SK-N-SH treated with all-trans-retinoic acid at 6 μM for 48 hours (cell line): ENCODE data around the gene SLC22A2.
"Not testable (repeated sequence)": the region's sequence is repeated elsewhere in the genome, so short reads cannot be mapped to it uniquely, and the experiment has no call there.

Experiments used
- ATAC-seq: fragments of 200-7000 bp; cut with Tn5 transposase; 3 replicates; pipeline ENCODE4 v1.9.1; 2020; ENCODE audit warnings: mild to moderate bottlenecking, moderate library complexity
- ARNTL ChIP-seq: fragments of 450-650 bp; formaldehyde crosslinking; IDR thresholded peaks from 2 replicates; pipeline ENCODE4 v1.5.0; 2020; ENCODE audit warnings: low read depth, mild to moderate bottlenecking, moderate library complexity, borderline replicate concordance
- BACH2 ChIP-seq: fragments of 250-450 bp; sonication (Bioruptor Pico); IDR thresholded peaks from 2 replicates; pipeline ENCODE4 v1.9.0; 2021; ENCODE audit warnings: mild to moderate bottlenecking, borderline replicate concordance
- CREB5 ChIP-seq: fragments of 250-450 bp; sonication (Bioruptor Pico); IDR thresholded peaks from 2 replicates; pipeline ENCODE4 v1.5.1; 2020; ENCODE audit warnings: low read depth, mild to moderate bottlenecking, moderate library complexity
- CSDC2 ChIP-seq: fragments of 250-450 bp; sonication (Bioruptor Pico); IDR thresholded peaks from 2 replicates; pipeline ENCODE4 v1.5.0; 2020; ENCODE audit warnings: mild to moderate bottlenecking, moderate library complexity
- CSRNP3 ChIP-seq: fragments of 250-450 bp; sonication (Bioruptor Pico); IDR thresholded peaks from 2 replicates; pipeline ENCODE4 v1.5.1; 2021; ENCODE audit warnings: mild to moderate bottlenecking, moderate library complexity
- GLIS3 ChIP-seq: fragments of 250-450 bp; sonication (Bioruptor Pico); IDR thresholded peaks from 2 replicates; pipeline ENCODE4 v1.5.0; 2020; ENCODE audit warnings: mild to moderate bottlenecking, moderate library complexity
- ISL1 ChIP-seq: fragments of 250-450 bp; sonication (Bioruptor Pico); IDR thresholded peaks from 2 replicates; pipeline ENCODE4 v2.1.2; 2022; ENCODE audit warnings: mild to moderate bottlenecking, moderate library complexity
- OSR1 ChIP-seq: fragments of 250-450 bp; sonication (Bioruptor Pico); IDR thresholded peaks from 2 replicates; pipeline ENCODE4 v1.8.0; 2022; ENCODE audit warnings: moderate library complexity, mild to moderate bottlenecking, inconsistent platforms
- POU6F1 ChIP-seq: fragments of 250-450 bp; sonication (Bioruptor Pico); IDR thresholded peaks from 2 replicates; pipeline ENCODE4 v1.8.0; 2021; ENCODE audit warnings: low read depth, mild to moderate bottlenecking, moderate library complexity, borderline replicate concordance
- PPARA ChIP-seq: fragments of 250-450 bp; sonication (Bioruptor Pico); IDR thresholded peaks from 2 replicates; pipeline ENCODE4 v1.5.0; 2020; ENCODE audit warnings: mild to moderate bottlenecking, borderline replicate concordance
- SNAI2 ChIP-seq: fragments of 250-450 bp; sonication (Bioruptor Pico); IDR thresholded peaks from 2 replicates; pipeline ENCODE4 v1.5.0; 2020; ENCODE audit warnings: mild to moderate bottlenecking, moderate library complexity
- TCF4 ChIP-seq: fragments of 250-450 bp; sonication (Bioruptor Pico); IDR thresholded peaks from 2 replicates; pipeline ENCODE4 v1.8.0; 2021; ENCODE audit warnings: mild to moderate bottlenecking, moderate library complexity, borderline replicate concordance
- TOX ChIP-seq: fragments of 250-450 bp; sonication (Bioruptor Pico); IDR thresholded peaks from 2 replicates; pipeline ENCODE4 v1.8.0; 2021; ENCODE audit warnings: mild to moderate bottlenecking, moderate library complexity, borderline replicate concordance
- TSHZ2 ChIP-seq: fragments of 250-450 bp; sonication (Bioruptor Pico); IDR thresholded peaks from 2 replicates; pipeline ENCODE4 v1.5.0; 2020; ENCODE audit warnings: mild to moderate bottlenecking, moderate library complexity
- ZC3H10 ChIP-seq: fragments of 250-450 bp; sonication (Bioruptor Pico); IDR thresholded peaks from 2 replicates; pipeline ENCODE4 v1.5.1; 2021; ENCODE audit warnings: mild to moderate bottlenecking, moderate library complexity
- ZFP3 ChIP-seq: fragments of 250-450 bp; sonication (Bioruptor Pico); IDR thresholded peaks from 2 replicates; pipeline ENCODE4 v1.5.0; 2020; ENCODE audit warnings: mild to moderate bottlenecking, moderate library complexity
- ZFP30 ChIP-seq: fragments of 450-650 bp; formaldehyde crosslinking; IDR thresholded peaks from 2 replicates; pipeline ENCODE4 v1.5.0; 2022; ENCODE audit warnings: mild to moderate bottlenecking, moderate library complexity
- ZNF70 ChIP-seq: fragments of 450-650 bp; formaldehyde crosslinking; IDR thresholded peaks from 2 replicates; pipeline ENCODE4 v1.5.0; 2020; ENCODE audit warnings: mild to moderate bottlenecking, moderate library complexity
- ZNF8 ChIP-seq: fragments of 450-650 bp; formaldehyde crosslinking; IDR thresholded peaks from 2 replicates; pipeline ENCODE4 v1.5.0; 2020; ENCODE audit warnings: mild to moderate bottlenecking, moderate library complexity

The SLC22A2 gene

GRCh38 chr6:160303806-160304205 lies 45.2 kb upstream of the SLC22A2 start:
- no peak for ATAC-seq

GRCh38 chr6:160302431-160303082 lies 43.9 kb upstream of the SLC22A2 start:
- ATAC-seq: not testable (repeated sequence)

More at GRCh38 chr6:160303806-160304205, 45.2 kb upstream of the SLC22A2 start:
- no peak for TF ChIP-seq GLIS3 (CRISPR knock-in tag)

- TF ChIP-seq ZNF8 (CRISPR knock-in tag): no peak
- no peak for TF ChIP-seq ZNF70 (CRISPR knock-in tag)
- no peak for ATAC-seq
These were observed 42.7 kb upstream of the SLC22A2 start for GRCh38 chr6:160301339-160301738.

GRCh38 chr6:160300076-160300695 lies 41.6 kb upstream of the SLC22A2 start:
- no peak for ATAC-seq
- TF ChIP-seq CSRNP3 (CRISPR knock-in tag) (no peak), TOX (no peak), CSDC2 (no peak), SNAI2 (CRISPR knock-in tag) (no peak)

GRCh38 chr6:160299559-160299958 lies 40.9 kb upstream of the SLC22A2 start:
- ATAC-seq: no peak
- TF ChIP-seq ARNTL (CRISPR knock-in tag): no peak
- TF ChIP-seq BACH2 (CRISPR knock-in tag): no peak
- no peak for TF ChIP-seq CSDC2
- TF ChIP-seq TCF4 (CRISPR knock-in tag): no peak
- TF ChIP-seq ZNF70 (CRISPR knock-in tag): no peak
- no peak for TF ChIP-seq ZFP3
- no peak for TF ChIP-seq GLIS3 (CRISPR knock-in tag)
- TF ChIP-seq ZFP30: no peak
- TF ChIP-seq OSR1 (CRISPR knock-in tag): no peak
- TF ChIP-seq ZNF8 (CRISPR knock-in tag): no peak
- TF ChIP-seq PPARA (CRISPR knock-in tag): no peak
- TF ChIP-seq ZC3H10 (CRISPR knock-in tag): no peak
- no peak for TF ChIP-seq TSHZ2 (CRISPR knock-in tag)
- no peak for TF ChIP-seq TOX

- no peak for ATAC-seq
- TF ChIP-seq GLIS3 (CRISPR knock-in tag): no peak
- TF ChIP-seq ZNF8 (CRISPR knock-in tag): no peak
- TF ChIP-seq ZFP30: no peak
- no peak for TF ChIP-seq CSDC2
- TF ChIP-seq CREB5 (CRISPR knock-in tag): no peak
- no peak for TF ChIP-seq ZC3H10 (CRISPR knock-in tag)
These were observed 39.5 kb upstream of the SLC22A2 start for GRCh38 chr6:160298121-160298520.

GRCh38 chr6:160297310-160297709 lies 38.7 kb upstream of the SLC22A2 start:
- no peak for ATAC-seq
- TF ChIP-seq TCF4 (CRISPR knock-in tag) (no peak), TOX (no peak), CSDC2 (no peak), BACH2 (CRISPR knock-in tag) (no peak), CREB5 (CRISPR knock-in tag) (no peak), ISL1 (CRISPR knock-in tag) (no peak), ZNF8 (CRISPR knock-in tag) (no peak), POU6F1 (no peak), CSRNP3 (CRISPR knock-in tag) (no peak)
